Calu3 (cell line): ENCODE data around the gene SORCS3. TPM values are rescaled to one million over a fixed set of nuclear protein-coding genes. Genes with fewer than 3 reads are reported as not detected.

Experiments
- BruUV-seq: library from RNA; stranded (reverse); fragments of 400-500 nt; replicated peaks from 2 replicates; lab custom pipeline; 2021; lab: Mats Ljungman, UMichigan
- CTCF ChIA-PET: fragments of 300-600 bp; sonication (Branson Sonifier 250); formaldehyde crosslinking; loops from one replicate; lab custom pipeline; 2022; ENCODE audit warnings: antibody characterized with exemption; lab: Charles Lee
- DNase-seq: peaks from one replicate; pipeline ENCODE4 v3.0.0; 2022
- H3K27ac Mint-ChIP-seq: one replicate; pipeline ENCODE4 v1.8.0; 2022; ENCODE audit warnings: mixed read lengths; ENCODE audit not compliant: unreplicated experiment
- H3K27me3 Mint-ChIP-seq: one replicate; pipeline ENCODE4 v1.8.0; 2022; ENCODE audit warnings: mixed read lengths; ENCODE audit not compliant: unreplicated experiment
- H3K36me3 Mint-ChIP-seq: one replicate; pipeline ENCODE4 v1.8.0; 2022; ENCODE audit warnings: mild to moderate bottlenecking, moderate library complexity, mixed read lengths; ENCODE audit not compliant: insufficient read depth, unreplicated experiment
- H3K4me1 Mint-ChIP-seq: one replicate; pipeline ENCODE4 v1.8.0; 2022; ENCODE audit warnings: mild to moderate bottlenecking, low read depth, mixed read lengths; ENCODE audit not compliant: unreplicated experiment
- H3K4me3 Mint-ChIP-seq: one replicate; pipeline ENCODE4 v1.8.0; 2022; ENCODE audit warnings: mild to moderate bottlenecking, low read depth, moderate library complexity, mixed read lengths; ENCODE audit not compliant: unreplicated experiment
- H3K9me3 Mint-ChIP-seq: one replicate; pipeline ENCODE4 v1.8.0; 2022; ENCODE audit warnings: low read depth, mixed read lengths; ENCODE audit not compliant: unreplicated experiment
- intact Hi-C: fragments of 100-400 bp; cut with micrococcal nuclease; formaldehyde crosslinking; loops from one replicate; pipeline ENCODE4 v1.10.0; 2022; ENCODE audit not compliant: unreplicated experiment
- total RNA-seq: library from RNA; stranded (reverse); gene quantifications from 2 replicates; pipeline ENCODE4 v1.2.3, GENCODE V29; 2022
- TF ChIP-seq, protein P1 (sequence below): fragments of 200-600 bp; IDR thresholded peaks from one replicate; pipeline ENCODE4 v1.8.0; 2022; ENCODE audit warnings: antibody characterized with exemption; ENCODE audit not compliant: unreplicated experiment

The SORCS3 gene
- total RNA-seq, 1 experiment from 2014 or later = not detected

DNA sequence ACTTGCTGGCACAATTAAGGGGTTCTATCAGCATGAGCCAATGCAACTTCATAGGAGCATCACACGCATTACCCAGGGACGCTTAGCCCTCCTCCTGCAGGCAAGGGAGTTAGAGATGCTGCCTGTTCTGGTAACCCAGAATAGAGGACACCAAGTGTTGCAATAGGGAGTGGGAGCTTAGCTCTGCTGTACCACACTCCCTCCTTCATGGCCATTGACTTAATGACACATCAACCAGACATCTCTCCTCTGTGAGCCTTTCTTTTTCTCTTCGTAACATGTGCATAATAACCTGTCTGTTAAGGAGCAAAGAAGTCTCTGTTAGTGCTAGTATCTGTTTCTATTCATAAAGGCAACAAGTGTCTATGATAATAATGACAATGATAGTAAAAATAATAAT lies 282.4 kb downstream of the SORCS3 start:
- CTCF ChIA-PET = no interaction called here
- TF ChIP-seq, protein P1, sequence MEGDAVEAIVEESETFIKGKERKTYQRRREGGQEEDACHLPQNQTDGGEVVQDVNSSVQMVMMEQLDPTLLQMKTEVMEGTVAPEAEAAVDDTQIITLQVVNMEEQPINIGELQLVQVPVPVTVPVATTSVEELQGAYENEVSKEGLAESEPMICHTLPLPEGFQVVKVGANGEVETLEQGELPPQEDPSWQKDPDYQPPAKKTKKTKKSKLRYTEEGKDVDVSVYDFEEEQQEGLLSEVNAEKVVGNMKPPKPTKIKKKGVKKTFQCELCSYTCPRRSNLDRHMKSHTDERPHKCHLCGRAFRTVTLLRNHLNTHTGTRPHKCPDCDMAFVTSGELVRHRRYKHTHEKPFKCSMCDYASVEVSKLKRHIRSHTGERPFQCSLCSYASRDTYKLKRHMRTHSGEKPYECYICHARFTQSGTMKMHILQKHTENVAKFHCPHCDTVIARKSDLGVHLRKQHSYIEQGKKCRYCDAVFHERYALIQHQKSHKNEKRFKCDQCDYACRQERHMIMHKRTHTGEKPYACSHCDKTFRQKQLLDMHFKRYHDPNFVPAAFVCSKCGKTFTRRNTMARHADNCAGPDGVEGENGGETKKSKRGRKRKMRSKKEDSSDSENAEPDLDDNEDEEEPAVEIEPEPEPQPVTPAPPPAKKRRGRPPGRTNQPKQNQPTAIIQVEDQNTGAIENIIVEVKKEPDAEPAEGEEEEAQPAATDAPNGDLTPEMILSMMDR = no peak
- H3K4me1 Mint-ChIP-seq = no peaks in the 10 kb centered on the region

DNA sequence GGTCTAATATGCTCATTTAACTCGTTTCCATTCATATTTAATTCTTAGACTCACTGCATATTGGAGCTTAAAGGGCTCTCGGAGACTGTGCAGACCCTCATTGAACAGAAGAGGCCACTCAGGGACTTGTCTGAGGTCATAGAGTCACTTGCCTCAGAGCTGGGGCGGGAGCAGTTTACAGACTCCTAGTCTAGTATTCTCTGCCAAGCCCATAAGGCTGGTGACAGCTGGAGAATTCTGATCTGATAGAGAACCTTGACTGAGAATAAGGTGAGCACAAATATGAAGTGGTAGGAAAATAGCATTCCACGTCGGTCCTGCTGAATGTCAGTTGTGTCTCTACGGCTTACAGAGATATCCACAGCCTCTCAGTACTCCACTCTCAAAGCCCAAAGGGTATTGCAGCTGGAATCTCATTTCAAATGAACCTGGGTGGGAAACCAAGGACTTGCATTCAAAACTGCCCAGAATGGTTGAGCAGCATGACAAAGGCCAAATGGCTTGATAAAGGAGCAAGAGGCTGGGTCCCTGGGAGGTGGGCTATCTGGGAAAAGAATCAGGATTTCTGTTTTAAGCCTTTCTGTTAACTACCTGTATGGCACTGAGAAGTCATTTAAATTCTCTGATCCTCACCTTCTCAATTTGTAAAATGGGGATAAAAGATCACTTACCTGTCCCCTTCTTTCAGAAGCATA lies 283.2 kb downstream of the SORCS3 start:
- peaks cover 22% of the 10 kb centered on the region for H3K27me3 Mint-ChIP-seq

More for the DNA sequence above, 282.4 kb downstream of the SORCS3 start:
- H3K27me3 Mint-ChIP-seq = peaks cover 22% of the 10 kb centered on the region
- intact Hi-C loops = loop anchor here (10.0 kb wide), 1 partner anchor 519 kb away; no protein-coding TSS in a partner anchor
- no peaks in the 10 kb centered on the region for H3K36me3 Mint-ChIP-seq
- no peaks in the 10 kb centered on the region for H3K9me3 Mint-ChIP-seq
- no peak for DNase-seq
- no TSS peak for BruUV-seq
- no peak overlapping the region for H3K4me3 Mint-ChIP-seq
- no peak overlapping the region for H3K27ac Mint-ChIP-seq

DNA sequence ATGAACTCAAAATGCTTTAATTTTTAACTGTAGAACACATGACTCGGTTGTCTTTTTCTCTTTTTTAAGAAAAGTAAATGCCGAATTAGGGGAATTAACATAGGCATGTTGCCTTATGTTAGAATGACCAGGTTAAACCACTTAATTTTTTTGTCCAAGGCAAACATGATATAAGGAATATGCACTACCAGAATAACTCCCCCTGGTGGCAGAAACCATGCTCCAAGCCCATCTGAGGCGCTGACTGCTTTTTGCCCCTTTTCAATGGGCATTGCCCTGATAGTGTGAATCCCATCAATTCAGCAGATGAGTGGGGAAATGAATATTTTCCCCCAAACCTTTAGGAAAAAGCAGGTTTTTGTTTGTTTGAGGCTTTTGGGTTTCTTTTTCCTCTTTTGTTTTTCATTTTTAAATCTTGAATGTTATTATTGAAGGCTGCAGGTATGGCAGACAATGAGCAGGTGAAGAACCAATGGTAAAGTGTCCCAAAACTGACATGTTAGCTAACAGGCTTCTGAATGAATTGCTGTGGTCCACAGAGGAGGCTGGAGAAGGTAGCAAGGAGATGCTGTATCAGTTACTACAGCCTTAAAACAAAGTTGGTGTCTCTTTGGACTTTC lies 284.3 kb downstream of the SORCS3 start:
- intact Hi-C loops = loop anchor here (1.0 to 10.0 kb wide), 3 partner anchors 158 to 521 kb away; no protein-coding TSS in a partner anchor
- H3K27ac Mint-ChIP-seq = no peak overlapping the region
- TF ChIP-seq, protein P1 = no peak
- no peak overlapping the region for H3K4me3 Mint-ChIP-seq
- no peaks in the 10 kb centered on the region for H3K9me3 Mint-ChIP-seq
- H3K36me3 Mint-ChIP-seq = no peaks in the 10 kb centered on the region
- H3K4me1 Mint-ChIP-seq = no peaks in the 10 kb centered on the region
- BruUV-seq = no TSS peak
- peak; percentile 55 for DNase-seq
- CTCF ChIA-PET = interaction anchor here (0.8 to 1.0 kb wide), 1 partner anchor 158 kb away, joined by 3 to 5 read pairs; no protein-coding TSS in a partner anchor
- H3K27me3 Mint-ChIP-seq = peaks cover 22% of the 10 kb centered on the region

More for the DNA sequence above, 283.2 kb downstream of the SORCS3 start:
- Mint-ChIP-seq H3K4me3 (no peak overlapping the region), H3K36me3 (no peaks in the 10 kb centered on the region), H3K9me3 (no peaks in the 10 kb centered on the region), H3K27ac (no peak overlapping the region), H3K4me1 (no peaks in the 10 kb centered on the region)
- DNase-seq = no peak
- BruUV-seq = no TSS peak
- intact Hi-C loops = loop anchor here (10.0 kb wide), 1 partner anchor 519 kb away; no protein-coding TSS in a partner anchor
- TF ChIP-seq, protein P1 = no peak
- CTCF ChIA-PET = interaction anchor here (1.0 kb wide), 1 partner anchor 156 kb away, joined by 5 read pairs; no protein-coding TSS in a partner anchor

DNA sequence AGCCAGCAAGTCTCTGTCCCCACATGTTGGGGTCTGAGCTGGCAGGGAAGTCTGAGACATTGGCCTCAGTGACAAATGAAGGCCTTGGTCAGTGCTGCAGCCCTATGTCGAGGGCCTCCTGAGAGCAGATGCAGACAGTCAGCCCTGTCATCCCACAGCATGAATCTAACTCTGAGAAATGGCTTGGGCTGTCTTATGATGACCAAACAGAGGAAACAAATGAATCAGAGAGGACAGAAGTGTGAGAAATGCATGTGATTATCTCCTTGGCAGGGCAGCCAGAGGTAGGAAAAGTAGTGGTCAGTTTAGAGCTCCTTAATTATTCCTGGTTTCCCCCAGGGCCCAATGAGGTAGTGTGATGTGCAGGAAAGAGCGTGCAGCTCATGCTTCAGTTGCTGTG lies 287.6 kb downstream of the SORCS3 start:
- no peaks in the 10 kb centered on the region for H3K36me3 Mint-ChIP-seq
- intact Hi-C loops = loop anchor here (10.0 kb wide), 1 partner anchor 524 kb away; no protein-coding TSS in a partner anchor
- BruUV-seq = no TSS peak
- no peaks in the 10 kb centered on the region for H3K4me1 Mint-ChIP-seq
- no peak overlapping the region for H3K4me3 Mint-ChIP-seq
- H3K9me3 Mint-ChIP-seq = no peaks in the 10 kb centered on the region
- TF ChIP-seq, protein P1 = no peak
- H3K27ac Mint-ChIP-seq = no peak overlapping the region
- DNase-seq = no peak
- CTCF ChIA-PET = no interaction called here
- peaks cover 14% of the 10 kb centered on the region for H3K27me3 Mint-ChIP-seq
